NOMO-1 (cell line): ENCODE data around the gene RASD1.

Source experiments
- DNase-seq, 2 experiments: peaks; one replicate each; lab custom pipeline; 2025; ENCODE audit not compliant: unreplicated experiment in 2 of 2; lab: John Stamatoyannopoulos, UW

RASD1 gene

DNA sequence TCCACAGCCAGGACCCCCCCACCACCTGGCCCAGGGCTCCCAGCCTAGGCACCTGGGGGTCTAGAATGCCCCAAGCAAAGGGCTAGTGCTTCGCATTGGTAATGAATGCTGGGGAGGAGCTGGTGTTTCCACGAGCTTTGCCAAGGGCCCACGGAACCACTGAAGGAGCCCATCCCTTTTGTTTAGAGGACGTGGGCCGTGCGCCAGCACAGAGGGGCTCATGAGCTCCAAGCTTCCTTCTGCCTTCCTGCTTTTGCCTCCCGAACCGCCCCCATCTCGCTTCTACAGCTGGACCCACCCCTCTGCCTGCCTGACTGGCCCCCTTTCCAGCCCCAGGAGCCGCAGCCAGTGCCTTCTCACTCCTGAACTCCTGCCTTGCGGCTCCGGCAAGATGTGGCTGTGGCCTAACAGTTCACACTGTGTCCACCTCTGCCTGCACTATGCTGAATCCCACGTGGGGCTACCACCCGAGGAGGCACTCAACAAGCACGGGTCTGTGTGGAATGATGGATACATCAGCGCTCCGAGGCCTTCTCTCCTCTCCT lies 31.8 kb upstream of the RASD1 start:
- no peak for DNase-seq

- no peak for DNase-seq
Observed at GRCh38 chr17:17527534-17527933, 31.3 kb upstream of the RASD1 start.

DNA sequence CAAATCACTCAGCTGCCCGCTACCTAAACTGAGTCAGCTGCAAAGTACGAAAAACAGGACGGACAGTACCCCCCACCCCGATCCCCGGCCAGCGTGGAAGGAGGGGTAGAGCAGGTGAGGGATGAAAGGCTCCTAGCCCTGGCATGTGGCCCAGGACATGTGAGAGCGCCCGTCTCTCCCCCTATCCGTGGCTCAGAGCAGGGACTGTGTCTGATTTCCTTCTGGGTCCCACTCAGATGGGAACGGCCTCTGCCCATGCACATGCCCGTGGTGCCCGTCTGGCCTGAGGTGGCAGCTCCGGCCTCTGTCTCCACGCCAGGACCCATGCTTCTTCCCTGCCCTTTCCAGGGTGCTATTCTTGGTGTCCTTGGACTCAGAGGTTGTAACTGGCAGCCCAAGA lies 30.2 kb upstream of the RASD1 start:
- no peak for DNase-seq

- DNase-seq, result no peak
Observed at GRCh38 chr17:17525956-17526355, 29.8 kb upstream of the RASD1 start.

DNA sequence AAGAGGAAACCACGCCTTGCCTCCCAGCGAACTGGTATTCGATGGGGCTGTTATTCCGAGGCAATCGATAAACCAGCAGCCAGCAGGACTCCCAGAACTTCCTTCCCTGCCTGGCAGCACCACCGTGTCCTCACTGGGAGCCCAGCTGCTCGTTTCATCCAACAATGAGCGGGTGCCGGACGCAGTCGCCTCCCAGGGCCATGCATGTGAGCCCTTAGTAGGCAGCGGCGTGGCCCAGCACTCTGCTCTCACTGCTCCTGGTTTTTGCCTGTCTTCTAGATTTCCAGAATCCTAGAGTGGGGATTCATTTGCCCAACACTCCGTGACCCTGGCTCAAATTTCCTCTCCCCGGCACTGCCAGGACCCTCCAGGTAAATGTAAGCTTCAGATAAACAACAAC lies 29.1 kb upstream of the RASD1 start:
- no peak for DNase-seq

DNA sequence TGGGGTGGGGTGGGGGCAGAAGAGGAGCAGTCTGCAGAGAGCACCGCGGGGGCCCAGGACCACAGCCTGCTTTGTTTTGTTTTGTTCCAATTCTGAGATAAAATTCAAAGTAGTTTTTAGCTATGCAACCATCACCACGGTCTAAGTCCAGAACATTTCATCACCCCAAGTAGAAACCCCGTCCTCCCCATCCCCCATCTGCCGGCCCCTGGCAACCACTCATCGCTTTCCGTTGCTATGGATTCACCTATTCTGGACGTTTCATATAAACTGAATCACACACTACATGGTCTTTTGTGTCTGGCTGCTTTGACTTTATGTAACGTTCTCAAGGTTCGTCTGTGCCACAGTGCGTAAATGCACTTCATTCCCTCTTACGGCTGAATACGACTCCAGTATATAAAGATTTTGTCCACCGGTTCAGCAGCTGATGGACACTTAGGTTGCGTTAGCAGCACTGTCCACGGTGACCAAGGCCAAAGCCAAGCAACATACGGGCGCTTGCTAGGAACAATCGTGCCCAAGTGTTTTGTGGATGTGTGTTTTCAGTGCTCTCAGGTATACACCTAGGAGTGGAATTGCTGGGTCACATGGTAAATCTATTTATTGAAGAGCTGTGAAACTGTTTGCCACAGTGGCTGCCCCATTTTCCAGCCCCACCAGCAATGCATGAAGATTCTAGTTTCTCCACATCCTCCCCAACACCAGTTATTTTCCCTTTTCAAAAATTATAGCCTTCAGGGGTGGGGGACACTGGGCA lies 27.7 kb upstream of the RASD1 start:
- no peak for DNase-seq

DNA sequence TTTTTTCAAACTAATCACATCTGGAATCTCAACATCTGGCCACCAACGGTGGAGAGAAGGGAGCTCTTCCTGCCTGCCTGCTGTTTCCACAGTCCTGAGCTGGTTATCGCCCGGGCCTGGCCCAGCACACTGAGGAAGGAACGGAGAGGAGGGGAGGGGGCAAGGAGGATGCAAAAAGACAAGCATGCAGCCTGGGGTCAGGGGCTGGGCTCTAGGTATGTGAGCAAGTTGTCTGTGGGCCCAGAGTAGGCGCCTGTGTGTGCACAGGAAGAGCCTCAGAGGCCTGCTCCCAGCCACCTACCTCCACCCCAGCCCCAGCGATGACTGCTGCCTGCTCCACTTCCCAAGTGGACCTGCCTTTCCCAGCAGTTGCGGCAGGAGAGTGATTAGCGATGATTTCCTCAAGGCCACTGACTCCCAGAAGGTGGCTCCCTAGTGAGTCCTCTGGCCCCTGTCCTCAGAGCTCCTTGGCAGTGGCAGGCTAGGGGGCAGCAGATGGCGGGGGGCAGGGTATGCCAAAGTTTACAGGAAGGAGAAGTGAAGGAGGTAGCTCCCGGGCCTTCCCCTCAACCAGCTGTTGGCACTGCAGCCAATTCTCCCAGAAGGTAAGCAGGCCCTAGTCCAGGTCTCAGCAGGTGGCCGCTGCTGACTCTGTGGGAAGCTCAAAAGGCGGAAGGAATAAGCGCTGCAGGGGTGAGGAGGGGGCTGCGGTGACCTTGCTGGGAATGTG lies 27.0 kb upstream of the RASD1 start:
- DNase-seq, result no peak

GRCh38 chr17:17520599-17521232 lies 24.5 kb upstream of the RASD1 start:
- no peak for DNase-seq

GRCh38 chr17:17519886-17520285 lies 23.7 kb upstream of the RASD1 start:
- DNase-seq, result no peak

DNA sequence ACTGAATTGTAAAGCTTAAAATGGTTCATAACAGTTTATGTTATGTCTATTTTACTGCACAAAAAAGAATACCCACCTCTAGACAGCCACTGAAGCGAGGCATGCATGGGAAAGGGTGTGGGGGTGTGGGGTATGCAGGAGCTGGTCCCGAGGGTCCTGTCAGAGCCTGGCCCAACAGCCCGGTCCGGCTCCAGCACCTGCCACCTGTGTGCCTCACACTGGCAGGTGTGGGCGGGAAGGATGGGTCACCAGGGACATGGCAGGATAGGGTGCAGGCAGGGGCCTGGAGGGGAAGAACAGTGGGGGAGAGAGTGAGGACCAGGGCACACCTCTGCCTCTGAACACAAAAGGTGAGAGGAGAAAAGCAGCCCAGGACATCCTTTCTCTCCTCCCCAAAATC lies 22.8 kb upstream of the RASD1 start:
- DNase-seq, result no peak

DNA sequence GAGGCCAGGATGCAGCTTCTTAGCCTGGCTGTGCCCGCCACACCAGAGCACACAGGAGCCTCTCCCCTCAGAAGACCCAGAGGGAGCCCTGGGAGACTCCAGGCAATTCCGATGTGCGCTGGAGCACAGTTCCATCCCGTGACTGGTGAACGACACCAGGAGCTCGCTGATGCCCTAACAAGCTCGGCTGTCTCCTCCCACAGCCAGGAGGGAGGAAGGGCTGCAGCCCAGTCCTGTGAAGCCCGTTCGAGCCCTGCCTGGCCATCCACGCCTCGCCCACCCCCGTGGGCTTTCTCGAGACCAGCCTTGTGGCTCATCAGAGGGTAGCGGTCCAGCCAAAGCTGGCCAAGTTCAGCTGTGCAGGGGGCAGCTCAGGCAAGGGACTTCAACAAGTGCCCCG lies 21.8 kb upstream of the RASD1 start:
- DNase-seq, result no peak

DNA sequence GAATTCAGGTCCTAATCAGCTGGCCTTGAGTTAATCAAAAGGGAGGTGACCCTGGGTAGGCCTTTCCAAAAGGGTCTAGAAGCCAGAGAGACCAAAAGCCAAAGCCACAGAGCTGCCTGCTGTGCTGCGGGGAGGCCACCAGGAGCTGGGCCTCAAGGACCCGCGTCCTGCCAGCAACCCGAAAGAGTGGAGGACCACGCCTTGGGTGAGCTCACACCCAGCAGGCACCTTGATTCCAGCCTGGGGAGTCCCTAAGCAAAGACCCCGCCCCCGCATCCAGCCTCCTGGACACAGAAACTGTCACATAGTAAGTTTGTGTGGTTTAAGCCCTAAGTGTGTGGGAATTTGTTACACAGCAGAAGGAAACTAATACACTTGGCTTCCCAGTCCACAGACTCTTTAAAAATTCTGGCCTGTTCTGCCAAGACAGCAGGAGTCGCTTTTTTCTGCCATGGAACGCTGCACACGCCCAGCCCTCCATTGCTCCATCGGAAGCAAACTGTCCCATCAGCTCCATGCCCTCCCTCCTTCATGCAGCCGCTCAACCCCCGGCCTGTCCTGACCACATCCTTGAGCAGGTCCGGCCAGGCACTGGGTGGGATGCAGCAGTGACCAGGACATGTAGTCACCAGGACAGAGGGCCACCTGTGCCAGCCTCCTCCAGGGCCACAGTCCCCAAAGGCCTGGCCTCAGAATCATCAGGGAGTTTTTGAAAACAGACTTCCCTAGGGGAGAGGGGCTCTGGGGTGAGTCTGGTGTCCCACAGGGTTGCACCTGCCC lies 20.9 kb upstream of the RASD1 start:
- no peak for DNase-seq

DNA sequence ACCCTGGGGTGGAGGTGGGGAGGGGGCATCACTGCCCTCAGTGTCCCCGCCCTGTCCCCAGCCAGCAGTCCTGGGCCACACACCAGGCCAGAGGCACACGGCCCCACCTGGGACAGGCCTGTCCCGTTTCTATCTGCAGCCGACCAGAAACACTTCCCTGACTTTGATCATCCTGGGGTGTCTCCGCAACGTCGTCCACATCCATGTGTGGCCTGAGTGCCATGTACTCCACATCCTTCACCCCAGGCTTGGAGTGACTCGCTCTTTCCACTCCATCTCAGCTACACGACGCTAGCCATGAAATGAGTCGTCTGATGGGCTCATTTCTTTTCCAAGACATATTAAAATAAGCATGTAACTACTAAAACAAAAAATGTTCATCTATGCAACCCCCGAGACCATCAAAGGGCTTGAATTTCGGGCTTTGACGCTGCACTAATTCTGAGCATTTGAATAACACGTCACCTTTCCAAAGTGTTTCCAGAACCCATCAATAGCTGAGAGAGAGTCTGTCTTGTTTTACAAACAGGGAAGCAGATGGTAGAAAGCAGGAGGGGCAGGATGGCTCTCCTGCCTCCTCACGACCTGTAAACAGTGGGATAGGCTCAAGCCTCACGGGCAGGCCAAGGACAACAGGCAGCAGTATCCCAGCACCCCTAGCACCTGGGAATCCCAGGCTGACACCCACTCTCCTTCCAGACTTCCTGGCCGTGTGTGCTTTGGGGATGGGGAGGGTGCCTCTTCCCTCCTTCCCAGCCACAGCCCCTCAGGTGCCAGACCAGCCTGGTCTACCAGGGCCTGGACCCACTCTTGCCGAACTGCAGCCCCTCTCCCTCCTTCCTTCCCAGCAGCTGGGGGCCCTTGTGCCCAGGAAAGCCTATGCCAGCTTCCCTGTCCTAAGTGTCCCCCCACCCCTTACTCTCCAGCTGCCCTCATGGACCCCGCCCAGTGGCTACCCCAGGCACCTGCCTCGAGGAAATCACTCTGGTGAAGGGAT lies 20.0 kb upstream of the RASD1 start:
- no peak for DNase-seq

- DNase-seq, result no peak
Observed at GRCh38 chr17:17514993-17515933, 19.1 kb upstream of the RASD1 start.

DNA sequence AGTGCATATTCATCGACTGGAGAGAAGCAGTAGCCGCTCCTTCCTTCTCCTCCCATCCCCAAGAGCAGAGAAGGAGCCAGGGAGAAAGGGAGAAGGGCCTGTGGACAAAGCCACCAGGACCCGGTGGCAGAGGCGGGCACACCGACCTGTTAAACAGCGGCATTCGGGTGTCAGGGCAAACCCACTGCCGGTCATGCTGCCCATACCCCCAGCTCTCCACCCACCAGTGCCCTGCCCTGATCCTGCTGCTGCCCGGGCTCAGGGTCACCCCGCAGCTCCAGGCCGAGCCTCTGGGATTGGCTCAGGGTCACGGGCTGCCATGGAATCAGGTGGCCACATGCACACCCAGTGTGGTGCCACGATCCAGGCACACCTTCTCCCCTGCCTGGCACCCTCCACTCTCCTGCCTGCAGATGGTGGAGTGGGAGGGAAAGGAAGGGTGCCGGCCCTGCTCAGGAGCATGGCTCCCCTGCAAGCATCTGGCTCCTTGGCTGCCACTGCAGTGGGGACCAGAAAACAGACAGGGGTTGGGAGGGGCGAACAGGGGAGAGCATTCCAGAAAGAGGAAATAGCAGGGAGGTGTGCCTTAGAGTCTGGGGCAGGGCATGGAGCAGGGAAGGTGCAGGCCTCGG lies 18.3 kb upstream of the RASD1 start:
- DNase-seq, result no peak

DNA sequence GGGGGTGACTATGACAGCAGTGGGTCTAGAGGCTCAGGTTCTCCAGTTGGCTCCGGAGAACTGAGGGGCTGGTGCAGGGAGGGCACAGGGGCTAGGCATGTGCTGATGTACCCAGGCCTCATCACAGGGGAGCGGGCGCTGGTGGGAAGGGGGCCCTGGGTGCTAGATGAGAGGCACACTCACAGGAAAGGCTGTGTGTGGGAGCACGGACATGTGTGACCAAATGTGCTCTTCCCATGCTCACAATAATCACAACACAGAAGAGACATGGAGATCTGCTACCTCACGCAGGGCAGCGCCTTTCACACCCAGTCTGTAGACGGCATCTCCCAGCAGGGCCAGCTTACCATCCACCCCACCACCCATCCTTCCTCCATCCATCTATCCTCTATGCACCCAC lies 17.4 kb upstream of the RASD1 start:
- no peak for DNase-seq

- no peak for DNase-seq
Observed at GRCh38 chr17:17512866-17513265, 16.7 kb upstream of the RASD1 start.
